K562 (cell line): ENCODE results near the gene CAMK1D. TPM values are rescaled to one million over a fixed set of nuclear protein-coding genes. Genes with fewer than 3 reads are reported as not detected.

ENCODE experiments used
- ATAC-seq: fragments of 200-7000 bp; cut with Tn5 transposase; 3 replicates; pipeline ENCODE4 v1.9.1; 2020; ENCODE audit warnings: moderate library complexity
- BruUV-seq: library from RNA; stranded (reverse); fragments of 400-500 nt; replicated peaks from 2 replicates; lab custom pipeline; 2021; lab: Mats Ljungman, UMichigan
- CTCF ChIA-PET: fragments of 300-600 bp; formaldehyde crosslinking; extraction: SDS; loops from one replicate; lab custom pipeline; 2021; ENCODE audit warnings: low intra/inter-chr PET ratio; lab: Yijun Ruan, JAX
- POLR2A ChIA-PET: fragments of 300-600, 350-650 bp; sonication (Branson Sonifier 250); formaldehyde crosslinking; extraction: SDS; loops from one replicate; lab custom pipeline; 2021; ENCODE audit warnings: antibody characterized with exemption, inconsistent platforms; lab: Yijun Ruan, JAX
- DNase-seq, 4 experiments: peaks; one replicate each; pipeline versions ENCODE4 v3.0.0 to v3.0.0-alpha.2; 2011 to 2018; ENCODE audit warnings: low spot score in 3 of 4, mixed read lengths in 3 of 4; ENCODE audit errors: extremely low read depth in 1 of 4
- FAIRE-seq: peaks from 2 replicates; lab custom pipeline; 2011; peaks lifted over from hg19 to GRCh38; lab: Jason Lieb, UNC
- H2AFZ ChIP-seq: 2 replicates; pipeline ENCODE4 v1.6.0; 2011; ENCODE audit warnings: low read depth, low read length, control low read depth, inconsistent platforms
- H3K27ac ChIP-seq: fragments of 200-600 bp; 3 replicates; pipeline ENCODE4 v1.8.0; 2011; ENCODE audit warnings: low read depth, mild to moderate bottlenecking, control low read depth, inconsistent platforms, low read length, moderate library complexity, mixed read lengths; ENCODE audit errors: extremely low read depth
- H3K27me3 ChIP-seq, 2 experiments: fragments of 300-600 bp in 1 of 2; 2 replicates in 1 of 2; 3 replicates in 1 of 2; pipeline versions ENCODE4 v1.6.0 to v1.8.0; 2011; ENCODE audit warnings: inconsistent platforms in 2 of 2, low read length in 2 of 2, mild to moderate bottlenecking in 1 of 2, mixed read lengths in 1 of 2, moderate library complexity in 1 of 2; ENCODE audit not compliant: control insufficient read depth in 2 of 2, insufficient read depth in 2 of 2
- H3K36me3 ChIP-seq: fragments of 300-600 bp; 3 replicates; pipeline ENCODE4 v1.8.0; 2011; ENCODE audit warnings: mild to moderate bottlenecking, low read length, inconsistent platforms; ENCODE audit not compliant: control insufficient read depth, insufficient read depth
- H3K4me1 ChIP-seq, 2 experiments: fragments of 200-600 bp in 1 of 2; replicated peaks in 1 of 2; 2 replicates in 1 of 2; 3 replicates in 1 of 2; pipeline versions ENCODE4 v1.5.1 to v1.8.0; 2011; ENCODE audit warnings: inconsistent platforms in 2 of 2, low read length in 2 of 2, mild to moderate bottlenecking in 1 of 2, mixed read lengths in 1 of 2, moderate library complexity in 1 of 2; ENCODE audit not compliant: control insufficient read depth in 2 of 2, insufficient read depth in 2 of 2
- H3K4me2 ChIP-seq: 2 replicates; pipeline ENCODE4 v1.6.1; 2011; ENCODE audit warnings: low read length, control low read depth, inconsistent platforms, mixed read lengths; ENCODE audit not compliant: insufficient read depth
- H3K4me3 ChIP-seq: fragments of 200-600 bp; sonication (generic), shearing (Covaris generic); 2 replicates; pipeline ENCODE4 v1.5.1; 2016; ENCODE audit warnings: control low read depth, inconsistent platforms
- H3K79me2 ChIP-seq: fragments of 200-600 bp; 3 replicates; pipeline ENCODE4 v1.8.0; 2011; ENCODE audit warnings: low read length, inconsistent platforms; ENCODE audit not compliant: control insufficient read depth, insufficient read depth
- H3K9ac ChIP-seq, 2 experiments: 2 replicates each; pipeline versions ENCODE4 v1.6.0 to v1.6.1; 2011; ENCODE audit warnings: low read depth in 2 of 2, low read length in 2 of 2, control low read depth in 1 of 2, inconsistent platforms in 1 of 2, mild to moderate bottlenecking in 1 of 2, mixed read lengths in 1 of 2; ENCODE audit not compliant: insufficient read depth in 1 of 2
- H3K9me1 ChIP-seq: one replicate; pipeline ENCODE4 v1.6.0; 2011; ENCODE audit warnings: inconsistent platforms, mild to moderate bottlenecking, low read length, moderate library complexity; ENCODE audit not compliant: control insufficient read depth, insufficient read depth
- H3K9me3 ChIP-seq: replicated peaks from 2 replicates; pipeline ENCODE4 v1.5.1; 2011; ENCODE audit warnings: low read depth, low read length, inconsistent platforms; ENCODE audit not compliant: control insufficient read depth, insufficient read depth
- H4K20me1 ChIP-seq: replicated peaks from 2 replicates; pipeline ENCODE4 v1.6.1; 2011; ENCODE audit warnings: low read length, inconsistent platforms, mixed read lengths; ENCODE audit not compliant: control insufficient read depth, insufficient read depth
- HEY1 ChIP-seq: fragments of 250-450 bp; sonication (Bioruptor Pico); IDR thresholded peaks from 2 replicates; pipeline ENCODE4 v1.5.0; 2020; ENCODE audit warnings: mild to moderate bottlenecking, moderate library complexity, borderline replicate concordance
- NFE2 ChIP-seq: IDR thresholded peaks from 2 replicates; pipeline ENCODE4 v1.6.1; 2014; ENCODE audit warnings: antibody characterized with exemption, low read depth
- ZNF239 ChIP-seq: fragments of 250-450 bp; sonication (Bioruptor Pico); IDR thresholded peaks from 2 replicates; pipeline ENCODE4 v1.4.0; 2020; ENCODE audit warnings: mild to moderate bottlenecking
- WGBS: fragments of 100-300 bp; shearing (Covaris generic); methylation state at CpG from one replicate; pipeline ENCODE4 v1.1.6; 2016; ENCODE audit warnings: low coverage, mixed read lengths; ENCODE audit not compliant: insufficient coverage; ENCODE audit errors: missing lambda C conversion rate; 5-methylcytosine and 5-hydroxymethylcytosine counted together
- in situ Hi-C: fragments of 300-500 bp; cut with MboI; formaldehyde crosslinking; loops from 4 replicates; pipeline ENCODE4 v1.15.0; 2018; ENCODE audit warnings: inconsistent platforms, mixed read lengths
- intact Hi-C: fragments of 100-400 bp; cut with micrococcal nuclease; formaldehyde crosslinking; loops from 2 replicates; pipeline ENCODE4 v1.14.2; 2022
- polyA plus RNA-seq, 8 experiments: library from polyadenylated mRNA; depleted of rRNA in 4 of 8; stranded (reverse) in 5 of 8; unstranded in 3 of 8; fragments of >200 nt; fragmentation: Nextera tagmentation in 2 of 8; fragmentation: Illumina TruSeq in 1 of 8; extraction: Ambion mirVana in 2 of 8; extraction: Trizol in 1 of 8; gene quantifications; 2 replicates each; pipeline versions ENCODE4 v1.2.1 to v1.2.3, GENCODE V29; 2011 to 2014; ENCODE audit warnings: inconsistent platforms in 1 of 8, missing spikeins in 1 of 8
- total RNA-seq, 7 experiments: library from RNA; depleted of rRNA in 6 of 7; stranded (reverse); fragments of >200 nt in 6 of 7; fragmentation: Illumina TruSeq in 2 of 7; extraction: Trizol in 2 of 7; gene quantifications; 2 replicates each; pipeline versions ENCODE4 v1.2.1 to v1.2.3, GENCODE V29; 2011 to 2021; ENCODE audit warnings: low replicate concordance in 1 of 7
- TF ChIP-seq, protein P1 (sequence below): sonication (generic); formaldehyde crosslinking; IDR thresholded peaks from 2 replicates; pipeline ENCODE4 v1.8.0; 2022; ENCODE audit warnings: missing genetic modification reagents, mild to moderate bottlenecking, borderline replicate concordance
- TF ChIP-seq, protein P2 (sequence below), 2 experiments: fragments of 450-650 bp in 1 of 2; sonication (generic) in 1 of 2; formaldehyde crosslinking in 1 of 2; IDR thresholded peaks; 2 replicates each; pipeline versions ENCODE4 v1.7.1 to v1.9.0; 2016 to 2022; ENCODE audit warnings: inconsistent platforms in 1 of 2, mild to moderate bottlenecking in 1 of 2, missing genetic modification reagents in 1 of 2
- TF ChIP-seq, protein P3 (sequence below): sonication (generic); formaldehyde crosslinking; IDR thresholded peaks from 2 replicates; pipeline ENCODE4 v1.8.0; 2022; ENCODE audit warnings: mild to moderate bottlenecking, missing genetic modification reagents

CAMK1D gene
- total and polyA plus RNA-seq, 9 of the 15 experiments (the other 6 are each of a cell fraction or from before 2014, with no cell fraction given), result 0.12 to 0.24 (median 0.20) TPM; not detected in 5

DNA sequence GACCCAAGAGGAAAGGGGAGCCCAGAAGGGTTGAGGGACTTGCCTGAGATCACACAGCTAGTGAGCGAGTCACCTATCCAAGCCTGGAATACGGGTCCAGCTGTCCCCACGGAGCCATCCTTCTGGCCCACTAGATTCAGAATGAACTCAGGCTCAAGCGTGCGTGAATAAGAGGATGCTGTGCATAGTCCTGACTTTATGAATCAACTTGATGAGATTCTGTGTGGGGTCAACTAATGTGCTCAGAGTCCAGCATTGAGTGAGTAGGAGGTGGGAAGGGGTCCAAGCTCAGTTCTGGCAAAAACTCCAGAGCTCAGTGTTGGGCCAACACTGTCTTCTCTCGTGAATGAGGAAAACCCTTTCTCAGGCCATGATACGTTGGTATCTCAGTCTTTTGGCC, 41.4 kb downstream of the CAMK1D start (continued):
- TF ChIP-seq, protein P1, sequence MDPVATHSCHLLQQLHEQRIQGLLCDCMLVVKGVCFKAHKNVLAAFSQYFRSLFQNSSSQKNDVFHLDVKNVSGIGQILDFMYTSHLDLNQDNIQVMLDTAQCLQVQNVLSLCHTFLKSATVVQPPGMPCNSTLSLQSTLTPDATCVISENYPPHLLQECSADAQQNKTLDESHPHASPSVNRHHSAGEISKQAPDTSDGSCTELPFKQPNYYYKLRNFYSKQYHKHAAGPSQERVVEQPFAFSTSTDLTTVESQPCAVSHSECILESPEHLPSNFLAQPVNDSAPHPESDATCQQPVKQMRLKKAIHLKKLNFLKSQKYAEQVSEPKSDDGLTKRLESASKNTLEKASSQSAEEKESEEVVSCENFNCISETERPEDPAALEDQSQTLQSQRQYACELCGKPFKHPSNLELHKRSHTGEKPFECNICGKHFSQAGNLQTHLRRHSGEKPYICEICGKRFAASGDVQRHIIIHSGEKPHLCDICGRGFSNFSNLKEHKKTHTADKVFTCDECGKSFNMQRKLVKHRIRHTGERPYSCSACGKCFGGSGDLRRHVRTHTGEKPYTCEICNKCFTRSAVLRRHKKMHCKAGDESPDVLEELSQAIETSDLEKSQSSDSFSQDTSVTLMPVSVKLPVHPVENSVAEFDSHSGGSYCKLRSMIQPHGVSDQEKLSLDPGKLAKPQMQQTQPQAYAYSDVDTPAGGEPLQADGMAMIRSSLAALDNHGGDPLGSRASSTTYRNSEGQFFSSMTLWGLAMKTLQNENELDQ (CRISPR knock-in tag), result no peak
- no peak for TF ChIP-seq NFE2

DNA sequence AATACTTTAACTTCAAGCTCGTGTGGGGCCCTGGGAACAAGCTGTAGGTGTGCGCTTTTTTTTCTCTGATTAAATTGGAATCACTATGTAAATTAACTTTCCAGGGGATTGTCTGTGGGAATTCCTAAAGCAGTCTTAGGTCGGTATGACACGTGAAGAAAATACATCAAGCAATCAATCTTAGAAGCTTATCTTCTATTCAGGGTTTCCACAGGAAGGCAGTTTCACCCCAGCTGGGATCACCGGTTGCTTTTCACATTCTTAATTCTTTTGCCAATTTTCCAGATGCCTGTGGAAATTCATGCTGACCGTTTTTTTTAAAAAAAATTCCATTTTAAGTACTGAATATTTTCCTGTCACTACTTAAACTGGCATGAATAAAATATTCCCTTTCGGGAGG, 41.9 kb downstream of the CAMK1D start:
- Histone ChIP-seq H3K27me3 (peaks cover 31 to 55% of the 10 kb centered on the region in 2 experiments), H3K36me3 (no peaks in the 10 kb centered on the region), H3K27ac (no peak overlapping the region), H3K79me2 (no peaks in the 10 kb centered on the region), H3K9me1 (no peaks in the 10 kb centered on the region), H3K9me3 (peaks cover 2% of the 10 kb centered on the region; the same call in 1 of the 2 replicates), H3K4me2 (no peak overlapping the region), H2AFZ (no peak overlapping the region), H4K20me1 (no peaks in the 10 kb centered on the region), H3K4me1 (no peaks in the 10 kb centered on the region), H3K9ac (no peak overlapping the region), H3K4me3 (no peak overlapping the region)
- FAIRE-seq, result no peak
- no TSS peak for BruUV-seq
- no peak for DNase-seq
- ChIA-PET POLR2A (interaction anchor here (1.4 kb wide), 1 partner anchor 15 kb away, joined by 3 read pairs; no protein-coding TSS in a partner anchor), CTCF (no interaction called here)
- in situ Hi-C loops, result no loop called here
- WGBS, result 7% methylated on average over 7 of the region's 7 CpGs
- no peak for ATAC-seq
- intact Hi-C loops, result no loop called here
- TF ChIP-seq, protein P2, sequence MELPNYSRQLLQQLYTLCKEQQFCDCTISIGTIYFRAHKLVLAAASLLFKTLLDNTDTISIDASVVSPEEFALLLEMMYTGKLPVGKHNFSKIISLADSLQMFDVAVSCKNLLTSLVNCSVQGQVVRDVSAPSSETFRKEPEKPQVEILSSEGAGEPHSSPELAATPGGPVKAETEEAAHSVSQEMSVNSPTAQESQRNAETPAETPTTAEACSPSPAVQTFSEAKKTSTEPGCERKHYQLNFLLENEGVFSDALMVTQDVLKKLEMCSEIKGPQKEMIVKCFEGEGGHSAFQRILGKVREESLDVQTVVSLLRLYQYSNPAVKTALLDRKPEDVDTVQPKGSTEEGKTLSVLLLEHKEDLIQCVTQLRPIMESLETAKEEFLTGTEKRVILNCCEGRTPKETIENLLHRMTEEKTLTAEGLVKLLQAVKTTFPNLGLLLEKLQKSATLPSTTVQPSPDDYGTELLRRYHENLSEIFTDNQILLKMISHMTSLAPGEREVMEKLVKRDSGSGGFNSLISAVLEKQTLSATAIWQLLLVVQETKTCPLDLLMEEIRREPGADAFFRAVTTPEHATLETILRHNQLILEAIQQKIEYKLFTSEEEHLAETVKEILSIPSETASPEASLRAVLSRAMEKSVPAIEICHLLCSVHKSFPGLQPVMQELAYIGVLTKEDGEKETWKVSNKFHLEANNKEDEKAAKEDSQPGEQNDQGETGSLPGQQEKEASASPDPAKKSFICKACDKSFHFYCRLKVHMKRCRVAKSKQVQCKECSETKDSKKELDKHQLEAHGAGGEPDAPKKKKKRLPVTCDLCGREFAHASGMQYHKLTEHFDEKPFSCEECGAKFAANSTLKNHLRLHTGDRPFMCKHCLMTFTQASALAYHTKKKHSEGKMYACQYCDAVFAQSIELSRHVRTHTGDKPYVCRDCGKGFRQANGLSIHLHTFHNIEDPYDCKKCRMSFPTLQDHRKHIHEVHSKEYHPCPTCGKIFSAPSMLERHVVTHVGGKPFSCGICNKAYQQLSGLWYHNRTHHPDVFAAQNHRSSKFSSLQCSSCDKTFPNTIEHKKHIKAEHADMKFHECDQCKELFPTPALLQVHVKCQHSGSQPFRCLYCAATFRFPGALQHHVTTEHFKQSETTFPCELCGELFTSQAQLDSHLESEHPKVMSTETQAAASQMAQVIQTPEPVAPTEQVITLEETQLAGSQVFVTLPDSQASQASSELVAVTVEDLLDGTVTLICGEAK (IDR thresholded peaks at IDR 0.05), result no peak
- TF ChIP-seq, protein P2 (CRISPR knock-in tag; IDR thresholded peaks at IDR 0.05), result no peak
- TF ChIP-seq, protein P3, sequence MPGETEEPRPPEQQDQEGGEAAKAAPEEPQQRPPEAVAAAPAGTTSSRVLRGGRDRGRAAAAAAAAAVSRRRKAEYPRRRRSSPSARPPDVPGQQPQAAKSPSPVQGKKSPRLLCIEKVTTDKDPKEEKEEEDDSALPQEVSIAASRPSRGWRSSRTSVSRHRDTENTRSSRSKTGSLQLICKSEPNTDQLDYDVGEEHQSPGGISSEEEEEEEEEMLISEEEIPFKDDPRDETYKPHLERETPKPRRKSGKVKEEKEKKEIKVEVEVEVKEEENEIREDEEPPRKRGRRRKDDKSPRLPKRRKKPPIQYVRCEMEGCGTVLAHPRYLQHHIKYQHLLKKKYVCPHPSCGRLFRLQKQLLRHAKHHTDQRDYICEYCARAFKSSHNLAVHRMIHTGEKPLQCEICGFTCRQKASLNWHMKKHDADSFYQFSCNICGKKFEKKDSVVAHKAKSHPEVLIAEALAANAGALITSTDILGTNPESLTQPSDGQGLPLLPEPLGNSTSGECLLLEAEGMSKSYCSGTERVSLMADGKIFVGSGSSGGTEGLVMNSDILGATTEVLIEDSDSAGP (CRISPR knock-in tag), result no peak
- no peak for TF ChIP-seq HEY1 (CRISPR knock-in tag)
- no peak for TF ChIP-seq ZNF239 (CRISPR knock-in tag)
